ENCODE data around the gene RALGPS1.
"Not testable (repeated sequence)": the region's sequence is repeated elsewhere in the genome, so short reads cannot be mapped to it uniquely, and the experiment has no call there.

The RALGPS1 gene

DNA sequence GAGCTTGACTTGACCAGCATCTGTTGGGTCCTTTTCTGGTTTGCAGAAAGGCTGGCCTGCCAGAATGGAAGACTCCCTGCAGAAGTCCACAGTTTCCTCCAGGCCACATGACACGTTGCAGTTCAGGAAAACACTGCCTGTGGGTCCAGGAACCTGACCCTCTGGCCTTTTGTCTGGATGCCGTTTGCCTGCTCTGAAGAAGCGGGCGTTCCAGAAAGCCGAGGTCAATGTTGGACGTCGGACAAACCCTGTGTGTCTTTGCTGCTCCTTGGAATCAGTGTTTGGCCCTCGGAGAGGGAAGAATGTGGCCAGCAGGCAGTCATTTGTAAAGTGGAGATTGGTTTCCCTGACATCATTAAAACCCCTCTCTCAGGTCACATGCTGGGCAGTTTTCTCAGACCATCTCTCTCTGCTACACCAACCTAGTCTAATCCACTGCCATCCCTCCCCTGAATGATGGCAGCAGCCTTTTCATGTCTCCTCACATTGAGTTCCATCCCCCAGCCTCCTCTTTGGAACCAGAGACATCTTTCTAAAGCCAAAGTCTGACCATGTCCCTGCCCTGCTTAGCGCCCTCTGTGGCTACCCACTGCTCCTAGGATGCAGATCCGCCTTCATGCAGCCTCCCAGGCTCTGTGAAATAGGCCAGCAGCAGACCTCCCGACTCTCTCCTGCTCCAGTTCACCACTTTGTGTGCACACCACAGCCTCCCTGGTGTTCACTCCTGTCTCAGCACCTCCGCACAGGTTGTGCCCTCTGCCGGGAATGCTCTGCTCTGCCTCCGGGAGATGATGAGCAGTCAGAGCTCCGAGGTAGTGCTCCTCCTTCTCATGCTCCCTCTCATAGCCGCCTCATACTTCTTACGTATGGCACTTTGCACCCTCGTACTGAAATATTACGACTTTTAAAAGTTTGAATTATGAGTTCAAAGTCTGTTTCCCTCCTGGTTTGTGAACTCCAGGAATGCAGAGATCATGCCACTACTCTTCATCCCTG lies 75.6 kb downstream of the RALGPS1 start:
- DNase-seq: no peak

DNA sequence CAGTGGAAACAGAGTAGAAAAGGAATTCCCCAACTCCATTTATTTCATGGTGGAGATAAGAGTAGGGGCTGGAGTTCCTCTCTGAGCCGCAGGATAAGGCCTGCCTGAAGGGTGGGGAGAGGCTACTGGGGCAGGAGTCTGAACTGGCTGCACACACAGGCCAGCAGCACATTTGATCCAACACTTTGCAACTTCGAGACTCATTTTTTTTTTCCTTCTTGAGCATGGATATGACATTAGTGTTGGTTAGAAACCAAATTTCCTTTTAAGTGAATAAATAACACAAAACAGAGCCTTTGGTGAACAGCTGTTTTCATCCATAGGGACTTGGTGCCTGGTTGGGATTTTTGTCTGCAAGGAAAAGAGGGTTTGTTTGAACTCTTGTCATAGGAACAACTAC lies 76.6 kb downstream of the RALGPS1 start:
- no peak for DNase-seq

DNA sequence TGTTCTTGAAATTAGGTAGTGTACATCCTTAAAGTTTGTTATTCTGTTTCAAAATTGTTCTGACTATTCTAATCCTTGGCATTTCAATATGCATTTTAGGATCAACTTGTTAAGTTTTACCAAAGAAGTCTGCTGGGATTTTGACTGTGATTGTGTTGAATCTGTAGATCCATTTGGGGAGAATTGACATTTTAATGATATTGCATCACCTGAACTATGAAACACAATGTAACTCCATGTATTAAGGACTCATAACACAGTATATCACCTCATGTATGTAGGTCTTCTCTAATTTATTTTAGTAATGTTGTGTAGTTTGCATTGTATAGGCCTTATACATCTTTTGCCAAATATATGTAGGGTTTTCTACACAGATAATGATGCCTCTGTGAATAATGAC lies 77.8 kb downstream of the RALGPS1 start:
- DNase-seq: no peak

DNA sequence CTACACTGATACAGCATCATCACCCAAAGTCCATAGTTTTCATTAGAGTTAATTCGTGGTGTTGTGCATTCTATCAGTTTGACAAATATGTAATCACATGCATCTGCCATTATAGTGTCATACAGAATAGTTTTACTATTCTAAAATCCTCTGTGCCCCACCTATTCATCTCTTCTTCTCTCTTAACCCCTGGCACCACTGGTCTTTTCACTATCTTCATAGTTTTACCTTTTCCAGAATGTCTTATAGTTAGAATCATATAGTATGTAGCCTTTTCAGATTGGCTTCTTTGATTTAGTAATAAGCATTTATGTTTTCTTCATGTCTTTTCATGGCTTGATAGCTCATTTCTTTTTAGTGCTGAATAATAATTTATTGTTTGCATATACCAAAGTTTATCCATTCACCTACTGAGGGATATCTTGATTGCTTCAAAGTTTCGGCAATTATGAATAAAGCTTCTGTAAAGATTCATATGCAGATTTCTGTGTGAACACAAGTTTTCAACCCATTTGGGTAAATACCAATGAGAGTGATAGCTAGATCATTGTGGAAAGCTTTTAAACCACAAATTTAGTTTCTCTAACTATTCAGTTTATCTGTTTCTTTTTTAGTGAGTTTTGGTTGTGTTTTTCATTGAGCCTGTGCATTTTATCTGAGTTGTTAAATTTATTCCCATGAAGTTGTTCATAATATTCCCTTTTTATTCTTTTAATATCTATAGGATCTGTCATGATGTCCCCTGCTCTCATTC lies 84.9 kb downstream of the RALGPS1 start:
- no peak for DNase-seq

DNA sequence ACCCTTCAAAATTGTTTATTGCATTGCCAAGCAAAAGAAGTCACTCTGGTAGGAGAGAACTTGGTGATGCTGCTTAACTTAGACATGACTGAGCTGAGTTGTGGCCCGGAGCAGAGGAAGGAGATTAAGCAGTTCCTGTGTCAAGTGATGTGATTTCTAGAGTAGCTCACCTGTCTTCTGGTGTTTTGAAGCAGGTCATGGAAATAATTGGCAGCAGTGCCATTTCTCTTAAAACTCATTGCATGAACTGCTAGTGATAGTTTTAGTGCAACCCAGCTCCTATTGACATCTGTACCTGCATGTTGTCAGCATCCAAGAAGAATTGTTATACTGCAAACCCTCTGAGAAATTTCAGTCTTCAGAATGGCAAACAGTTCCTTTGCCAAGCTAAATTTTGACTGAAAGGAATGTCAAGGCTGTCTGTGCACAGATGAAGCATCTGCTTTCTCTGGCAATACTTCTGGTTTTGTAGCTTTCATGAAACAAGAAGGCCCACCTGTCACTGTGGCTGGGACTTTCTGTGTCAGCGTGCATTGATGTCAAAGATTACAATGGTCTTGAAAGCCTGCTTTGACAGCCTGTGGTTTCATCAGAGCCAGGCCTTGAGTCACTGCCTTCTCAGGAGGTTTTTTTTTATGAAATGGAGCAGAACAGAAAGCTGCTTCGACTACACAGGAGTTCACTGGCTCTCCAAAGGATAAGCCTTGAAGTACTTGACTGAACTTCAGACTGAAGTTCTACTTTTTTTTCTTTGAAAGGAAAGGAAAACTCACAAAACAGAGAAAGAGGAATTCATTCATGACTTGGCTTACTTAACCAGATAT lies 90.6 kb downstream of the RALGPS1 start:
- peak; percentile 80 for DNase-seq

DNA sequence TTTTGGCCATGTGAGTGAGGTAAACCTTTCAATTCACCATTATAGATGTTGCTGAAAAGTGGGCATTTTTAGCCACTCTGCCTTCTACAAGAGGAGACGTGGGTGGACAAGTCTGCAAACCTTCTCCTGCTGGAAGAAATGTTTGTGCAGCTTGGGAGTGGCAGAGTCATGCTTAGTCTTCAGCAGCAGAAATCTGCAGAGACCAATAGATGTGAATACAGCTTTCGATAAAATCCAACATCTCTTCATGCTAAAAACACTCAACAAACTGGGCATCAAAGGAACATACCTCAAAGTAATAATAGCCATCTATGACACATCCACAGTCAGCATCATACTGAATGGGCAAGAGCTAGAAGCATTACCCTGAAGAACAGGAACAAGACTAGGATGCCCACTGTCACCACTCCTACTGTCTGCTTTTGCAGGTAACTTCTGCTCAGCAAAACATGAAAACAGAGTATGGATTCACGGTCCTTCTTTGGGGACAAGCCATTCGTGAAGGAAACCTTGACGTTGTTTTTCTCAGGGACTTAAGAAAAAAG lies 91.3 kb downstream of the RALGPS1 start:
- no peak for DNase-seq

DNA sequence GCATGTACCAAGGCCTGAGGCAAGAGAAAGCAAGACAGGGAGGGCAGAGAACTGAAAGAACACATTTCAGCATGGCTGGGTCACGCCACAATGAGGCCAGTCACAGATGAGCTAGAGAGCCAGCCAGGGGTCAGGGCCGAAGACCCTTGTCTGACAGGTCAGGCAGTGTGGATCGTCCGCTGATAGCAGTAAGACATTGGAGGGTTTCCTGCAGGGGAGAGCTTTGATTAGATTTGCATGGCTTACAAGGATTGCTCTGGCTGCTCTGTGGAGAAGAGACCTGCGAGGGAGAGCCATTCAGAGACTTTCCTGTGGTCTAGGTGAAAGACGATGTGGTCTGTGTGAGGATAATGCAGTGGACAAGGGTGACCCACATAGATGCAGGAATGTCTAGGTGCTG lies 93.1 kb downstream of the RALGPS1 start:
- DNase-seq: no peak

DNA sequence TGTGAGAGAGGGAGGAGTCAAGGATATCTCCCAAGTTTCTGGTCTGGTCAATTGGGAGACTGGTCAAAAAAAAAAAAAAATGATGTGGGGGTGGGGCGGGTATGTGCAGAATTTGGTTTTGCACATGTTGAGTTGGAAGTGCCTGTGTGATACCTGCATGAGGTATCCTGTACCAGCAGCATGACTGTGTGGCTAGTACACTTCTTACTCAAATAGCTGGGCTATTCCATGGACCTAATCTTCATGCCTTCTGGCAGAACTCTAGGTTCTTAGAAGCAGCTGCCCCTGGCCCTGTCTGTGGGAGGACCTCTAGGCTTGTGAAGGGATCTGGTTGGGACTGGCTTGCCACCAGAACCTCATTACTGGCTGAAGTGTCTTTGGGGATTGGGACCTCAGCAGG lies 93.5 kb downstream of the RALGPS1 start:
- no peak for DNase-seq

DNA sequence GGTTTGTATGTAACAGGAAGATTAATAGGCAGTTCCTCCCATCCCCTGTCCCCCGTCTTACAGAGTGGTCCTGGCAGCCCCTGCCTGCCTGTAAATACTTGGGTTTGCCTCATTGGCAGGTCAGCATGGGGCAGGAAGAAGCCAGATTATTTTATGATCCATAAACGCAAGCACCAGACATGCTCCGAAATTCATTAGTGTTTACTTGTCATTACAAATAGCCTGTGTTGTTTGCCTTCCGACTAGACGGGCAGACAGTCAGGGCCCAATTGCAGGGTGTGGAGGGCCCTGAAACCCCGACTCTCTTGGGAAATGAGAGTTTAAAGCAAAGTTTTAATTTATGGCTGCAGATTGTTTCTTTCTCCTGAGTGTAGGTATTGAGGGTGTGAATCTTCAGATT lies 97.2 kb downstream of the RALGPS1 start:
- DNase-seq: no peak

DNA sequence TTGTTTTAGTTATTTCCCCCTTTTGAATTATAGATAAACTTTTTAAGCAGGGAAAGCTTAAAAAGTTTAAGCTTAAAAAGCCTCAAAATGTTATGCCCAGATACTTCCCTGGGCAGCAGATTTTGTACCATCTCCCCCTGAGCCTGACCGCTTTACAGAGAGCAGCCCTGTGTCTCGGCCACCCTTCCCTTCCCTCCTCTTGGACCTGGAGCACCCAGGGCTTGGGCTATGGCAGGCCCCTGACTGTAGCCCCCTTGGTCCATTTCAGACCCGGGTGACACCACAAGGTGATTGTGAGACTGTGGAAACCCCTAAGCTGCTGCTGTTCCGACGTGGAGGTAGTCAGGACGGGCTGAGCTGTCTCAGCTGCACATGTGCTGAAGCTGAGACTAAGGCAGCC lies 97.7 kb downstream of the RALGPS1 start:
- no peak for DNase-seq

DNA sequence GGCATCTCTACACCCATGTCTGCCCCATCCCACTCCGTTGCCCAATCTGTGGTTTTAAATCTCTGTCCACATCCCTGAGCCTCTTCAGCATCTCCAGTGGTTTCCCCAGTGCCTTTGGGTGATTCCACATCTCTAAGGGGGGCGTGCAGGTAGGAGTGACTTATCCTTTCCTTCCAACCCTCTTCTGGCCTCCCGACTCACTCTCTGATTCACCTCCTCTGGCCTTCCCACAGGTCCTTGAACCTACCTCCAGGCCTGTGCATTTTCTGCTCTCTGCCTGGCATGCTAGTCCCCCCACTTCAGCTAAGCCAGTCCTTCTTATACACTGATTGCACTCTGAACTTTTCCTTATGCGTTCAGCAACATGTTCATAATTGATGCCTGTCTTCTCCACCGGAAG lies 99.0 kb downstream of the RALGPS1 start:
- DNase-seq: no peak

DNA sequence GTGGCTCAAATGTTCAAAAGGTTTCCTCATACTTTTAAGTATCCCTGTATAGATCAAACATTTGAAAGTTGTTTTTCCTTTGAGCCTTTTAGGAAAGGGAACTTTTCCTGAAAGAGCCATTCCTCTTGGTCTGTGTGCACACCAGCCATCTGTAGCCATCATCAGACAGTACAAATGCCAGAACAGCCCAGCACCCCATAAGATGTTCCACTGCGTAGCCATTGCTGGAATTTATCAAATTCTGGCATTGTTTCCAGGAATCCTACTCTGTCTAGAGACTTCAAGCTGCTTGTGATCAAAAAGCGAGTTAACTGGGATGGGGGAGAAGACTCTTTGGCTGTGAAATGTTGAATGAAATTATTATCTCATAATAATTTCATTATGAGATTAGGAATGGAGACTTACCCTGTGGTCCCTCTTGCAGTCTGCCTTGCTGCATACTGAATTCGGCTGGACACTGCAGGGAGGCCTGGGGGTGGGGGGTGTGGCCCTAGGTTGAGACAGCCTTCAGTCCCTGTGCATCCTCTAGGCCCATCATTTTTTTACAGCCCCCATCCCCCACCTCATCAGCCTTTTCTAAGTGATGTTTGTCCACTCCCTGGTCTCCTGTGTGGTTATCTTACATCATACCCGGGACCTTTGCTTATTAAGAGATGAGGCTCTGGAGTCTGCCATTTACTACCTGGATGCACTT lies 99.8 kb downstream of the RALGPS1 start:
- DNase-seq: no peak

DNA sequence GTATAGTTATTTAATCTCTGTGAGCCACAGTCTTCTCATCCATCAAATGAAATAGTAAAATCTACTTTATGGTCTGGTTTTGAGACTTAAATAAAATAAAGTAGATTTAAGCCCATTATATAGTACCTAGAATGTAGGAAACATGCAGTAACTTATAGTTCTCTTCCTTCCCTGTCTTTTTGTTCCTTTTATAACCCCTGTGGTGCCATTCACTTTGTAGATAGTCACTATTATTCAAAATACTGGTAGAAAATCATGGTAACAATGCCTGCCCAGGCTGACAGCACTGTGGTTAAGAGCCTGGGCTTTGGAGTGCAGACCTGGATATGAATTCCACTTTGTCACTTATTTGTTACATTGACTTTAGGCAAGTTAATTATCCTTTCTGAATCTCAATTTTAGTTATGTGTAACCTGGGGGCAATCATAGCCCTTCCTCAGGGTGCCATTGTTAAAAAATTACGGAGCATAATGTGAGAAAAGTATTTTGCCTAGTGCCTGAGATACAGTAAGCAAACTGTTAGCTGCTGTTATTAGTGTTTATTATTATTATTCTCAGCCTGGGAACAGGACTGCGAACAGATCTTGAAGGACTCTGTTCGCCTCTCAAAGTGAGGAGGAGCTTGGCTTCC lies 100.4 kb downstream of the RALGPS1 start:
- no peak for DNase-seq

DNA sequence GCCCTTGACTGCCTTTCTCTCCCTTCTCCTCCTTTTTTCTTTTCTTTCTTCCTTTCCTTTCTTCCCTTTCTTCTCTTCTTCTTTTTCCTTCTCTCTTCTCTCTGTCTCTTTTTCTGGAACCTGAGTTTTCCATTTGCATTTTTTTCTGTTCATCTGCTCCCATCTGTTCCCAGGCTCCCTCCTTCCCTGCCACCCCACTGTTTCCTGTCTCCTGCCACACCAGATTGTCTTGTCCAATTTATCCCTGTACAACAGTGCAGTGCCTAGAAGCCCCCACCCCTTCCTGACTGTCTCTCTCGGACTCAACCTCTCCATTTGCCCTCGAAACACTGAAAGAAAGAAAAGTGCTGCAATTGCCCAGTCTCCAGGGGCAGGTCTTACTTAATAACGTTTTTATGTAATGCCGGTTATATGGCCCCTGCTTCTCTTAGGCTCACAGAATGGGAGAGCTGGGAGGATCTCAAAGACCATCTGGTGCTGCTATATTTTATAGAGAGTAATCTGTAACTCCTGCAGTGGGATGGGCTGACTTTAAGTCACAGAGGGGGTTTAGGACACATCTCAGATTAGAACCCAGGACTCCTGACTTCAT lies 101.4 kb downstream of the RALGPS1 start:
- no peak for DNase-seq

DNA sequence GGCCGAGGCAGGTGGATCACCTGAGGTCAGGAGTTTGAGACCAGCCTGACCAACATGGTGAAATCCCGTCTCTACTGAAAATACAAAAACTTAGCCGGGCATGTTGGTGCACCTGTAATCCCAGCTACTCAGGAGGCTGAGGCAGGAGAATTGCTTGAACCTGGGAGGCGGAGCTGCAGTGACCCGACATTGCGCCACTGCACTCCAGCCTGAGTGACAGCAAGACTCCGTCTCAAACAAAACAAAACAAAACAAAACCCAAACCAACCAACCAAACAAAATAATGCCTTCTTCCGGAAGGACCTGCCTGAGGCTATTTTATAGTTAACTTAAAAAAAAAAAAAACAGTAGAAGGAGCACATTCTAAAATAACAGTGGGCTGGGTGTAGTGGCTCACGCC lies 103.4 kb downstream of the RALGPS1 start:
- DNase-seq: not testable (repeated sequence)

DNA sequence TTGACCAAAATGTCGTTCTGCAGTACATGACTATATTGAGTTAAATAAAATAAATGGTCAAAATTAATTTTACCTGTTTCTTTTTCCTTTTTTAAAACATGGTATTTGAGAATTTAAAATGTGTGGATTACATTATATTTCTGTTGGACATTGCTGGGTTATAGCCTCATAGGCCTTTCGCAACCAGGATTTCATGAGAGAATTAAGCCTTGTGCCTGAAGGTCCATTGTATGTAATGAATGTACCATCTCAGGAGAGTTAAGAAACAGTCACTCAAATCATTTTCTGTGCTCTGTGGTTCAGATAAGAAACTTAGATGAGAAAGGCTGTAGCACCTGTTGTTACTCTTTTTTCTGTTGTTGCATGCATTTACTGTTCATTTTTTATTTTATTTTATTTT lies 104.4 kb downstream of the RALGPS1 start:
- no peak for DNase-seq

DNA sequence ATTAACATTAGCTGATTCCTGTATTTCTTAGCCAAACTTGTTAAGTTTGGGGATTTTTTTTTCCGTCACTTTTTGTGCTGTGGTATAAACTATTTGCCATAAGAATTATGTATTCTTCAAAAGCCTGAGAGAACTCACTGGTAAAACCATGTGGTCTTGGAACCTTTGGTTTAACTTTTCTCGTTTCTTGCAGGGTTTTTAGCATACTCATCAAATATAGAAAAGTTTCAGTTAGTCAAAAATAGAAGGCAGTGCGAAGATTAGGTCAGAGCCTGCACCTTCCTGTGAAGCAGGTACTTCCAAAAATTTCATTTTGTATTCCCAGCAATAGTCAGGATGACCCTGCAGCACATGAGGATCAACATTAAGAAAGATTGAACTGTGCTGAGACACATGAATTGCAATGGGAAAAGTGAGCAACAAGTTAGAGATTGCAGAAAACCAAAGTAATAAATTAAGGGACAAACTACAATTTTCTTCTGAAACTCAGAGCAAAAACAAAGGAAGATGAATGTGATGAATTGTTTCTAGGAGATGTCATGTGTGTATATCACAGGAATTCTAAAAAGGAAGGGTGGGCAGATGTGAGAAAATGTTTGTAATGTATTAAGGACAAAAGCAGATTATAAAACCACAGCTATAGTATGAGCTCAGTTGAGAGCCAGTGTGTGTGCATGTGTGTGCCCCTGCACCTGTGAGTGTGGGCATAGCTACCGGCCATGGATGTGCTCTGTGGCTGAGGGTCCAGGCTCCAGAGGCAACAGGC lies 105.6 kb downstream of the RALGPS1 start:
- no peak for DNase-seq

DNA sequence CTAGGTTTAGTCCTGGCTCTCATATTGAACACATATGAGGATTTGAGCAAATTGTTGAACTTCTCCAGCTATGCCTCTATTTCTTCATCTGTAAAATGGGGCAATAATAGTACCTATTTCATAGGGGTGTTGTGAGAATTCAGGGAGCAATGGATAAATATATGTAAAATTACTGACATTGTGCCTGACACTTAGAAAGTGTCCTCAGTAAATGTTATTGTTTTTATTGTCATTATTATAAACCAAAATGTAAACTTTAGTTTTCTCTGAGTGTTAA lies 106.2 kb downstream of the RALGPS1 start:
- no peak for DNase-seq

DNA sequence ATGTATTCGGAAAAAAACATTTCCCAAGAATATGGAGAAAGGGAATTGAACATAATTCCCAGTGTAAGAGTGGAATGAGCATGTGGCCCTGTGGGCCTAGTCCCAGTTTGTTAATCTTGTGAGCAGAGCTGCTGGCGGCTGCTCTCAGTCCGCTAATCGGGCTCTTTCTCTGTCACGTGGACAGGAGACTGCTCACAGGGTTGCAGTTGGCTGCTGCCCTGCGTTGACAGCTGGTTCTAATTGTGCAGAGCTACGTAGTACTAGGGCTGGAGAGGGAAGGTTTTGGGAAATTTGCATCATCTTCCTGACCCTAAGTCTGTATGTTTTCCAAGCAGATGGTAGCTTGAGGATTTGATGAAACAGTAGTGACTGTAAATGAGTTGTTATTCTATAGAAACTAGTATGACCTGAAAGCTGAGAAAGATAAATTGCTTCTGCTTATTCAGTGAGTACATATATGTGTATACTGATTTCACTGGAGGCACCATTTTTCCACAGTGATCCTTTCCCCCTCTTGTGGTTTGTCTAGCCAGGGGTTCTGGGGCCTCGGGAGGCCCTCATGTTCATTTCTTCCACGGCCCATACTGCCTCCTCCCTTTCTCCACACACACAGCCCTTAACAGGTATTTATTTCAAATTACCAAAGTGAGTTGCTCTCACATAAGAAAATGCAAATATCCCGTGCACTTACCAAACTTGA lies 107.2 kb downstream of the RALGPS1 start:
- DNase-seq: no peak
